Transverse colon (tissue), 3 donors: ENCODE measurements around the gene TMEM181.

Experiments used
- CTCF ChIP-seq, 5 experiments: fragments of 200-600 bp in 3 of 5; fragments of 450-650 bp in 2 of 5; sonication (generic) in 3 of 5; IDR thresholded peaks; 1 replicate in 2 of 5; 2 replicates in 3 of 5; pipeline ENCODE4 v1.5.1; 2016 to 2017; ENCODE audit warnings: antibody characterized with exemption in 5 of 5, inconsistent platforms in 3 of 5, mild to moderate bottlenecking in 2 of 5, moderate library complexity in 1 of 5
- EP300 ChIP-seq: sonication (generic); formaldehyde crosslinking; IDR thresholded peaks from one replicate; pipeline ENCODE4 v1.6.1; 2017; ENCODE audit warnings: antibody characterized with exemption, low read depth
- POLR2A ChIP-seq: fragments of 450-650 bp; IDR thresholded peaks from one replicate; pipeline ENCODE4 v1.6.1; 2016; ENCODE audit warnings: antibody characterized with exemption, mild to moderate bottlenecking, moderate library complexity

- TF ChIP-seq CTCF (IDR thresholded peaks at IDR 0.05) = no peak
- TF ChIP-seq POLR2A = no peak
- TF ChIP-seq EP300 = no peak
Measured at GRCh38 chr6:158517038-158517437, 42.9 kb upstream of the TMEM181 start.
